Astrocyte of the cerebellum (primary cell): Measurements from ENCODE around the gene ILF3.

Source experiments
- DNase-seq: peaks from one replicate; pipeline ENCODE4 v3.0.0-alpha.2; 2011; ENCODE audit warnings: low read depth
- H3K4me3 ChIP-seq: 2 replicates; pipeline ENCODE4 v1.5.1; 2011; ENCODE audit warnings: mild to moderate bottlenecking, low read depth, low read length, moderate library complexity
- in situ Hi-C: cut with HindIII; loops from 2 replicates; pipeline ENCODE4 v1.10.0; 2017; ENCODE audit warnings: low sequenced_read_pairs
- TF ChIP-seq, protein P1 (sequence below): IDR thresholded peaks from 2 replicates; pipeline ENCODE4 v1.5.1; 2012; ENCODE audit warnings: low read length, low read depth, moderate library complexity, mild to moderate bottlenecking; ENCODE audit errors: missing control alignments

ILF3 gene

DNA sequence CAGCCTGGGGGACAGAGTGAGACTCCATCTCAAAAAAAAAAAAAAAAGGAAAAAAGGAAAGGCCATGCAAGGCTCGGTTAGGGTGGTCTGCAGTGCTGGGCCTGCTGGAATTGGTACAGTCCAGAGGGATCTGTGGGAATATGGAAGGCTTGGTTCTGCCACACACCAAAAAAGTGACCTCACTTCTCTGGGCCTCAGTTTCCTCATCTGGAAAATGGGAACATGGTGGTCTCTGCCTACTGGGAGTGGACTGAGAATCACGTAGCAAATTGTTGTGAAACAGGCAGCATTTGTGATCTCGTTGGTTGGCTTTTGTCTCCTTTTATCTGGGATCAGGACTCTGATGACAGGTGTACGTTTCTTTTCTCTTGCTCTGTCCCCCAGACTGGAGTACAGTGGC lies 71.3 kb downstream of the ILF3 start:
- no peak for DNase-seq
- in situ Hi-C loops, result no loop called here
- no peak overlapping the region for H3K4me3 ChIP-seq
- TF ChIP-seq, protein P1, sequence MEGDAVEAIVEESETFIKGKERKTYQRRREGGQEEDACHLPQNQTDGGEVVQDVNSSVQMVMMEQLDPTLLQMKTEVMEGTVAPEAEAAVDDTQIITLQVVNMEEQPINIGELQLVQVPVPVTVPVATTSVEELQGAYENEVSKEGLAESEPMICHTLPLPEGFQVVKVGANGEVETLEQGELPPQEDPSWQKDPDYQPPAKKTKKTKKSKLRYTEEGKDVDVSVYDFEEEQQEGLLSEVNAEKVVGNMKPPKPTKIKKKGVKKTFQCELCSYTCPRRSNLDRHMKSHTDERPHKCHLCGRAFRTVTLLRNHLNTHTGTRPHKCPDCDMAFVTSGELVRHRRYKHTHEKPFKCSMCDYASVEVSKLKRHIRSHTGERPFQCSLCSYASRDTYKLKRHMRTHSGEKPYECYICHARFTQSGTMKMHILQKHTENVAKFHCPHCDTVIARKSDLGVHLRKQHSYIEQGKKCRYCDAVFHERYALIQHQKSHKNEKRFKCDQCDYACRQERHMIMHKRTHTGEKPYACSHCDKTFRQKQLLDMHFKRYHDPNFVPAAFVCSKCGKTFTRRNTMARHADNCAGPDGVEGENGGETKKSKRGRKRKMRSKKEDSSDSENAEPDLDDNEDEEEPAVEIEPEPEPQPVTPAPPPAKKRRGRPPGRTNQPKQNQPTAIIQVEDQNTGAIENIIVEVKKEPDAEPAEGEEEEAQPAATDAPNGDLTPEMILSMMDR, result no peak

DNA sequence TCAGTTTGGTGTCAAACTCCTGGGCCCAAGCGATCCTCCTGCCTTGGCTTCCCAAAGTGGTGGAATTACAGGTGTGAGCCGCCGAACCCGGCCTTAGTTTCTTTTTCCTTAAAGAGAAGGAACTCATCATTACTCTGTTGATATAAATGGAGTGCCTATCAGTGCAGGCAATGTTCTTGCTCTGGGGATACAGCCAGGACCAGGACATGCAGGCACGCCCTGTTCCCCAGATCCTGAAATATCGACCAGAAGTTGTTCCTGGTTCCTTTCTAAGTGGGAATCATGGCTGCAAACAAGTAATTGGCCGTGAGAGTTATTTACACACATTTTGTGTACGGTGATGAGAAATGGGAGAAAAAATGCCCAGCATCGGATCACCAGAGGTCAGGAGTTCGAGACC lies 72.1 kb downstream of the ILF3 start:
- TF ChIP-seq, protein P1, result no peak
- DNase-seq, result no peak
- in situ Hi-C loops, result no loop called here
- no peak overlapping the region for H3K4me3 ChIP-seq

DNA sequence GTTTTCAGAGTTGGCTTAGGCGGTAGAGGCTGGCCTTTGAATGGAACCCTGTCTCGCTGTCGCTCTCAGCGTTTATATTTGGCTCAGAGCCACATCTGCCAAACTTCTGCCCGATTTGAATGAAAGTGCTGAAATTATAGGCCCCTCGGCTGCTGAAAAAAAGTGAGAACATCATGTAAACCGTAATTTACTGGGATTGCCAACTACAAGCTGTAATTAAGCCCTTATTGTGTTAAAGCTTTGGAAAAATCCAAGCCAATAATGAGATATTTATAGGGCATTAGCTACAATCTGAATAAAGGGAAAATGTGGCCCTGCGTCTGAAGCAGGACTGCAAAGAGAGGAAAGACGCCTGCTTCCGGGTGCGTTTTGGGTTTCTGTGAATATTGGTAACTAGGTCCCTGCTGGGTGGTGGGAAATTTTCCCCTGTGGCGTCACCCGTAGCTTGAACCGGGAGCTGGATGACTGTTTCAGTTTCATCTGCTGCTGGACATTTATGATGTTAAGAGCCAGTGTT lies 73.6 kb downstream of the ILF3 start:
- TF ChIP-seq, protein P1, result no peak
- DNase-seq, result no peak
- no peak overlapping the region for H3K4me3 ChIP-seq
- in situ Hi-C loops, result no loop called here

DNA sequence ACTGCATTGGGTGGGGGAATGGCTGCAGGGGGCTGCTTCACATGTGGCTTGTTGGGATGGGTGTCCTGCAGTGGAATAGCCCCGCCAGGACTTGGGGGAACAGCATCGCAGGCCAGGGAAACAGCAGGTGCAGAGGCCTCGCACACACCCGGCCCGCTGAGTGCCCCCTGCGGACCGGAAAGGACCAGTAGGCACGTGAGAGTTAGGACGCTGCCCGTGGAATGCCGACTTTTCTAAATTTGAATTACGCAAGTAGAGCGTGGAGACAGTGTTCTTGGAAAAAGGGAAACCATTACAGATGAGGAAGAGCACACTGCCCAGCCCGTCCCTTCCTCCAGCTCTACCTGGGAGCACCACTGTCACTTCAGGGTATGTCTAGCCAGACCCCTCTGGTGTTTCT lies 75.3 kb downstream of the ILF3 start:
- no peak overlapping the region for H3K4me3 ChIP-seq
- no peak for DNase-seq
- in situ Hi-C loops, result no loop called here
- TF ChIP-seq, protein P1, result no peak

DNA sequence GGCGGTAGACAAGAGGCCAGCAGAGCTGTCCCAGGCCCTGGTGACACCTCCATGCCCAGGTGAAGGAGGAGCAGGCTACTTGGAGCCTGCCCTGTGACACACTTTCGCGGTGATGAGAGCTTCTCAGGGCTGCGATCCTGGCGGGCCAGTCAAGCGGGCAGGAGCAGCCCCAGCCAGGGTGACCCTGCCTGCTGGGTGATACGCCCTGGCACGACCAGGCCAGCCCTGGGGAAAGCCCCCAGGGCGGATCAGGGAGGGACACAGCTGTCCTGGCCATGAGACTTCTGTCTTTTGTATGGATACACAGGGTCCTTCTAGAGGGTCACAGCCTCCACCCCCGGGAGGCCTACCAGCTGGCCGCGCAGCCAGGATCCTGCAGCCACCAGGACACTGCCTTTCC lies 76.8 kb downstream of the ILF3 start:
- in situ Hi-C loops, result no loop called here
- TF ChIP-seq, protein P1, result no peak
- DNase-seq, result no peak
- H3K4me3 ChIP-seq, result no peak overlapping the region

DNA sequence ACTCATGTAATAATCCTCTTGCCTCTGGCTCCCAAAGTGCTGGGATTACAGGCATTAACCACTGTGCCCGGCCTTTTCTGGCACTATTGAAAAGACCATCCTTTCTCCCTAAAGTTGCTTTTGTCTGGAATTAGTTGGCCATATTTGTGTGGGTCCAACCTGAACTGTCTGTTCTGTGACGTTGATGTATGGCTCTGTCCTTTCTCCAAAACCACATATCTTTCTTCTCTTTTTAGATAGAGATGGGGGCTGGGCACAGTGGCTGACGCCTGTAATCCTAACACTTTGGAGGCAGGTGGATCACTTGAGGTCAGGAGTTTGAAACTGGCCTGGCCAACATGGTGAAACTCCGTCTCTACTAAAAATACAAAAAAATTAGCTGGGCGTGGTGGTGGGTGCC lies 81.6 kb downstream of the ILF3 start:
- no peak for DNase-seq
- in situ Hi-C loops, result no loop called here
- no peak overlapping the region for H3K4me3 ChIP-seq
- TF ChIP-seq, protein P1, result no peak

DNA sequence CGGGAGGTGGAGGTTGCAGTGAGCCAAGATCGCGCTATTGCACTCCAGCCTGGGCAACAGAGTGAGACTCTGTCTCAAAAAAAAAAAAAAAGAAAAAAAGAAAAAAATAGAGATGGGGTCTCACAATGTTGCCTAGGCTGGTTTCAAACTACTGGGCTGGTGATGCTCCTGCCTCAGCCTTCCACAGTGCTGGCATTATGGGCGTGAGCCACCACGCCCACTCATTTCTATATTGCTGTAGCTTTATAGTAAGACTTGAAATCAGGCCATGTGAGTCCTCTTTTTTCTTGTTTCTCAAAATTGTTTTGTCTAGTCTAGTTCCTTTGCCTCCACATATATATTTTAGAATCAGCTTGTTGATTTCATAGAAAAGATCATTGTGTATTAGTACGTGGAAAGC lies 82.0 kb downstream of the ILF3 start:
- in situ Hi-C loops, result no loop called here
- TF ChIP-seq, protein P1, result no peak
- H3K4me3 ChIP-seq, result no peak overlapping the region
- no peak for DNase-seq
